Activated CD4-positive, alpha-beta T cell treated with anti-CD3 and anti-CD28 coated beads for 36 hours (primary cell): Measurements from ENCODE around the gene CPPED1. TPM values are rescaled to one million over a fixed set of nuclear protein-coding genes. Genes with fewer than 3 reads are reported as not detected.
"Not testable (repeated sequence)": the region's sequence is repeated elsewhere in the genome, so short reads cannot be mapped to it uniquely, and the experiment has no call there.

Experiments
- ATAC-seq: fragments of 200-7000 bp; cut with Tn5 transposase; one replicate; pipeline ENCODE4 v1.10.0; 2021; ENCODE audit warnings: mild to moderate bottlenecking, moderate library complexity
- CTCF ChIA-PET: fragments of 350-600 bp; sonication (Branson Sonifier 250); formaldehyde crosslinking; loops from one replicate; lab custom pipeline; 2021; ENCODE audit warnings: antibody characterized with exemption; lab: Charles Lee
- POLR2A ChIA-PET: fragments of 350-600 bp; sonication (Branson Sonifier 250); formaldehyde crosslinking; loops from one replicate; lab custom pipeline; 2021; ENCODE audit warnings: antibody characterized with exemption, inconsistent platforms; lab: Charles Lee
- DNase-seq: peaks from one replicate; pipeline ENCODE4 v3.0.0-alpha.2; 2020
- H3K27ac Mint-ChIP-seq: one replicate; pipeline ENCODE4 v1.8.0; 2021; ENCODE audit warnings: mixed read lengths
- H3K27me3 Mint-ChIP-seq: one replicate; pipeline ENCODE4 v1.8.0; 2021; ENCODE audit warnings: mixed read lengths
- H3K36me3 Mint-ChIP-seq: one replicate; pipeline ENCODE4 v1.8.0; 2021; ENCODE audit warnings: low read depth, mixed read lengths
- H3K4me1 Mint-ChIP-seq: one replicate; pipeline ENCODE4 v1.8.0; 2021; ENCODE audit warnings: mixed read lengths
- H3K4me3 Mint-ChIP-seq: one replicate; pipeline ENCODE4 v1.8.0; 2021; ENCODE audit warnings: mild to moderate bottlenecking, moderate library complexity, mixed read lengths
- H3K9me3 Mint-ChIP-seq: one replicate; pipeline ENCODE4 v1.8.0; 2021; ENCODE audit warnings: low read depth, mixed read lengths
- intact Hi-C, 2 experiments: fragments of 100-400 bp; cut with DNase I in 1 of 2; cut with micrococcal nuclease in 1 of 2; formaldehyde crosslinking; loops; one replicate each; pipeline versions ENCODE4 v1.14.2 to v1.15.1; 2022 to 2024; cut with DNase I, micrococcal nuclease
- total RNA-seq, 2 experiments: library from RNA; stranded (reverse); gene quantifications; one replicate each; pipeline ENCODE4 v1.2.3, GENCODE V29; 2021

The CPPED1 gene
- total RNA-seq, 2 experiments from 2014 or later = 8.0 to 9.8 TPM

- H3K27me3 Mint-ChIP-seq = no peaks in the 10 kb centered on the region
- no peaks in the 10 kb centered on the region for H3K9me3 Mint-ChIP-seq
- POLR2A ChIA-PET = no interaction called here
- H3K27ac Mint-ChIP-seq = no peak overlapping the region
- DNase-seq (peak; percentile 88), ATAC-seq (peak; percentile 72)
- CTCF ChIA-PET = interaction anchor here (0.6 to 1.5 kb wide), 8 partner anchors 12 to 725 kb away, joined by 3 to 10 read pairs (median 3); no protein-coding TSS in a partner anchor
- intact Hi-C loops = loop anchor here (1.0 to 5.0 kb wide), 10 partner anchors 203 to 727 kb away; no protein-coding TSS in a partner anchor
- peaks cover 11% of the 10 kb centered on the region for H3K4me1 Mint-ChIP-seq
- H3K4me3 Mint-ChIP-seq = no peak overlapping the region
- no peaks in the 10 kb centered on the region for H3K36me3 Mint-ChIP-seq
Observed at GRCh38 chr16:12819126-12820117, 15.7 kb upstream of the CPPED1 start.

DNA sequence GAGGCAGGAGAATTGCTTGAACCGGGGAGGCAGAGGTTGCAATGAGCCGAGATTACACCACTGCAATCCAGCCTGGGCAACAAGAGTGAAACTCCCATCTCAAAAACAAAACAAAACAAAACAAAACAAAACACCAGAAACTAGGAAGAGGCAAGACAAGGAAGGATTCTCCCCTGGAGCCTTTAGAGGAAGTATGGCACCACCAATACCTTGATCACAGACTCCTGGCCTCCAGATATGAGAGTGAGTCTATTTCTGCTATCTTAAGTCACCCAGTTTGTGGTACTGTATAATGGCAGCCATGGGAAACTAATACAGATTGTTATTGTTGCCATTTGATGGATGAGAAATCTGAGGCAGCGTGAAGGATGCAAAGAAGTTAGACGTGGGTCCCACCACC lies 14.6 kb upstream of the CPPED1 start:
- H3K27me3 Mint-ChIP-seq = peaks cover 2% of the 10 kb centered on the region
- H3K27ac Mint-ChIP-seq = no peak overlapping the region
- no peaks in the 10 kb centered on the region for H3K9me3 Mint-ChIP-seq
- ChIA-PET POLR2A (no interaction called here), CTCF (interaction anchor here (0.8 to 1.8 kb wide), 4 partner anchors 245 to 724 kb away, joined by 3 to 10 read pairs (median 4); no protein-coding TSS in a partner anchor)
- H3K4me3 Mint-ChIP-seq = no peak overlapping the region
- ATAC-seq (no peak), DNase-seq (no peak)
- intact Hi-C loops = loop anchor here (2.0 to 5.0 kb wide), 7 partner anchors 202 to 726 kb away; no protein-coding TSS in a partner anchor
- H3K4me1 Mint-ChIP-seq = peaks cover 11% of the 10 kb centered on the region
- no peaks in the 10 kb centered on the region for H3K36me3 Mint-ChIP-seq

- not testable (repeated sequence) for H3K9me3 Mint-ChIP-seq, ATAC-seq, H3K27me3 Mint-ChIP-seq, H3K27ac Mint-ChIP-seq, H3K4me3 Mint-ChIP-seq, H3K36me3 Mint-ChIP-seq, DNase-seq
- ChIA-PET CTCF (interaction anchor here (0.6 to 1.8 kb wide), 3 partner anchors 12 to 244 kb away, joined by 4 read pairs; no protein-coding TSS in a partner anchor), POLR2A (interaction anchor here (0.6 kb wide), 2 partner anchors 14 to 277 kb away, joined by 4 read pairs; no protein-coding TSS in a partner anchor)
- H3K4me1 Mint-ChIP-seq = peaks cover 11% of the 10 kb centered on the region
- intact Hi-C loops = loop anchor here (5.0 kb wide), 5 partner anchors 205 to 725 kb away; no protein-coding TSS in a partner anchor
Observed at GRCh38 chr16:12816791-12817214, 13.1 kb upstream of the CPPED1 start.

GRCh38 chr16:12815361-12815760 lies 11.7 kb upstream of the CPPED1 start:
- intact Hi-C loops = loop anchor here (5.0 kb wide), 5 partner anchors 203 to 723 kb away; no protein-coding TSS in a partner anchor
- peaks cover 2% of the 10 kb centered on the region for H3K27me3 Mint-ChIP-seq
- POLR2A ChIA-PET = no interaction called here
- no peak for DNase-seq
- ATAC-seq = no peak
- CTCF ChIA-PET = no interaction called here
- H3K36me3 Mint-ChIP-seq = no peaks in the 10 kb centered on the region
- no peak overlapping the region for H3K27ac Mint-ChIP-seq
- H3K4me1 Mint-ChIP-seq = peaks cover 11% of the 10 kb centered on the region
- H3K9me3 Mint-ChIP-seq = no peaks in the 10 kb centered on the region
- H3K4me3 Mint-ChIP-seq = no peak overlapping the region

GRCh38 chr16:12813734-12814133 lies 10.0 kb upstream of the CPPED1 start:
- H3K4me1 Mint-ChIP-seq, H3K4me3 Mint-ChIP-seq, ATAC-seq, CTCF ChIA-PET, DNase-seq, intact Hi-C loops, H3K36me3 Mint-ChIP-seq, H3K9me3 Mint-ChIP-seq, H3K27me3 Mint-ChIP-seq, H3K27ac Mint-ChIP-seq: not testable (repeated sequence)
- POLR2A ChIA-PET = interaction anchor here (0.6 kb wide), 1 partner anchor 48 kb away, joined by 3 read pairs; no protein-coding TSS in a partner anchor

GRCh38 chr16:12813321-12813720 lies 9.6 kb upstream of the CPPED1 start:
- intact Hi-C loops, H3K9me3 Mint-ChIP-seq, DNase-seq, H3K4me1 Mint-ChIP-seq, H3K4me3 Mint-ChIP-seq, ATAC-seq, POLR2A ChIA-PET, CTCF ChIA-PET, H3K27me3 Mint-ChIP-seq, H3K36me3 Mint-ChIP-seq, H3K27ac Mint-ChIP-seq: not testable (repeated sequence)

DNA sequence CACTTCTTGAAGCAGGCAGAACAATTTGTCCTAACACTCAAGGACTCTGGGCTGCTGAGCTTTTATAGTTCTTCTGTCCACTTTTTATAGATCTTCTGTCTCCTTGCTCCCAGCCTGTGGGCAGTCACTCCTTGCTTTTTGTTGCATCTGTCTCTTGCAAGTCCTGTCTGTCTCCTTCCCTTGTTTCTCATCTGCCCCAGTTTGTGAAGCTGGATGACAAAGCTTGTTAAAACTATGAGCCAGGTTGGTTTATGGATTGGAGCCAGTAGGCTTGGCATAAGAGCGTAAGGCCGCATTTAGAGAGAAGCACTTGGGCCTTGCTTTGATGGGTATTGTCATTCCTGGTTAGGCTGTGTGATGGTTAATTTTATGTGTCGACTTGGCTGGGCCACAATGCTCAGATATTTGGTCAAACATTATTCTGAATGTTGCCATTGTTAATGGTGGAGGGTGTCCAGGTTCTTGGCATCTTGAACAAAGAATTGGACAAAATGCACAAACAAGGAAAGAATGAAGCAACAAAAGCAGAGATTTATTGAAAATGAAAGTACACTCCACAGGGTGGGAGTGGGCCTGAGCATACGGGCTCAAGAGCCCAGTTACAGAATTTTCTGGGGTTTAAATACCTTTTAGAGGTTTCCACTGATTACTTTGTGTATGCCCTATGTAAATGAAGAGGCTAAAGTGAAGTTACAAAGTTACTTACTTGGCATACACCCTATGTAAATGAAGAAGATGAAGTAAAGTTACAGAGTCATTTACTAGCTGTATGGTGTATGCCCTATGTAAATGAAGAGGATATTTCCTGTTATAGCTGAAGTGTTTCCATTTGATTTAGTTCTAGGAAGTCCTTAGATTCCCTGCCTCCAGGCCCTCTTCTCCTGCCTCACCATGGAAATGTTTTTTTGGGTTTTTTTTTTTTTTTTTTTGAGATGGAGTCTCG lies 8.0 kb upstream of the CPPED1 start:
- no peak for ATAC-seq
- H3K36me3 Mint-ChIP-seq = no peaks in the 10 kb centered on the region
- peaks cover 2% of the 10 kb centered on the region for H3K27me3 Mint-ChIP-seq
- H3K27ac Mint-ChIP-seq = no peak overlapping the region
- peaks cover 7% of the 10 kb centered on the region for H3K4me1 Mint-ChIP-seq
- no peak overlapping the region for H3K4me3 Mint-ChIP-seq
- intact Hi-C loops = no loop called here
- no peak for DNase-seq
- CTCF ChIA-PET = interaction anchor here (0.6 to 0.7 kb wide), 2 partner anchors 56 to 698 kb away, joined by 3 to 4 read pairs; no protein-coding TSS in a partner anchor
- no peaks in the 10 kb centered on the region for H3K9me3 Mint-ChIP-seq
- POLR2A ChIA-PET = no interaction called here

- H3K9me3 Mint-ChIP-seq = no peaks in the 10 kb centered on the region
- POLR2A ChIA-PET = no interaction called here
Observed at GRCh38 chr16:12805066-12805465, 1.4 kb upstream of the CPPED1 start.

DNA sequence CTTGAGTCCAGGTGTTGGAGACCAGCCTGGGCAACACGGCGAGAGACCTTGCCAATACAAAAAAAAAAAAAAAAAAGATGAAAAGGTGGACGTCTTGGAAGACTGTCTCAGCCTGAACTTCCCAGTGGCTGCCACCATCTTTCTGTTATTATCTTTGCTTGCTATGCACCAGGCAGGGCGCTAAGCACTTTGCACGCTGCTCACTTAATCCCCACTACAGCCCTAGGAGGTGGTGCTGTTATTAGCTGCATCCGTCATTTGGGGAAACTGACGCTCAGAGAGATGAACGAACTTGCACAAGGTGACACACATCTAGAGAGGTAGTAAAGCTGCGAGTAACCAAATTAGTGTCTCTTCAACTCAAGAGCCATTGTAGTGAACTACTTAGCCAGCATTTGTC lies 708 bp upstream of the CPPED1 start:
- H3K4me3 Mint-ChIP-seq = no peak overlapping the region
- intact Hi-C loops = loop anchor here (5.0 kb wide), 2 partner anchors 827 to 952 kb away; partner anchors contain the start of genes RSL1D1 (in 1 of the 2) and SNX29 (in 1 of the 2)
- no peaks in the 10 kb centered on the region for H3K9me3 Mint-ChIP-seq
- DNase-seq = no peak
- H3K27me3 Mint-ChIP-seq = no peaks in the 10 kb centered on the region
- no peak overlapping the region for H3K27ac Mint-ChIP-seq
- ATAC-seq = no peak
- ChIA-PET CTCF (interaction anchor here (0.6 kb wide), 1 partner anchor 25 kb away, joined by 3 read pairs; no protein-coding TSS in a partner anchor), POLR2A (no interaction called here)
- no peaks in the 10 kb centered on the region for H3K36me3 Mint-ChIP-seq
- peaks cover 28% of the 10 kb centered on the region for H3K4me1 Mint-ChIP-seq

More at GRCh38 chr16:12805066-12805465, 1.4 kb upstream of the CPPED1 start:
- no peak overlapping the region for H3K27ac Mint-ChIP-seq
- no peaks in the 10 kb centered on the region for H3K36me3 Mint-ChIP-seq
- ATAC-seq = no peak
- CTCF ChIA-PET = interaction anchor here (0.6 kb wide), 2 partner anchors 12 to 25 kb away, joined by 3 to 4 read pairs; no protein-coding TSS in a partner anchor
- H3K4me3 Mint-ChIP-seq = no peak overlapping the region
- peaks cover 28% of the 10 kb centered on the region for H3K4me1 Mint-ChIP-seq
- no peak for DNase-seq
- no peaks in the 10 kb centered on the region for H3K27me3 Mint-ChIP-seq
- intact Hi-C loops = no loop called here

GRCh38 chr16:12802661-12803060 lies 1.0 kb downstream of the CPPED1 start:
- H3K4me1 Mint-ChIP-seq = peaks cover 28% of the 10 kb centered on the region
- ATAC-seq = no peak
- intact Hi-C loops = loop anchor here (1.0 to 5.0 kb wide), 9 partner anchors 52 to 950 kb away; partner anchors contain the start of genes RSL1D1 (in 1 of the 2) and SNX29 (in 1 of the 2)
- H3K36me3 Mint-ChIP-seq = no peaks in the 10 kb centered on the region
- peak overlapping the region; percentile 92 for H3K27ac Mint-ChIP-seq
- H3K9me3 Mint-ChIP-seq = no peaks in the 10 kb centered on the region
- ChIA-PET CTCF (no interaction called here), POLR2A (no interaction called here)
- DNase-seq = no peak
- no peaks in the 10 kb centered on the region for H3K27me3 Mint-ChIP-seq
- H3K4me3 Mint-ChIP-seq = peak overlapping the region; percentile 97
